H7 (cell line): ENCODE measurements around the gene MOCS3. TPM values are rescaled to one million over a fixed set of nuclear protein-coding genes. Genes with fewer than 3 reads are reported as not detected.

Experiments
- DNase-seq: peaks from one replicate; pipeline ENCODE4 v3.0.0; 2012
- H3K27me3 ChIP-seq: 2 replicates; pipeline ENCODE4 v1.6.0; 2011; ENCODE audit warnings: mild to moderate bottlenecking, low read length; ENCODE audit not compliant: control insufficient read depth, insufficient read depth
- H3K36me3 ChIP-seq: replicated peaks from 2 replicates; pipeline ENCODE4 v1.5.1; 2011; ENCODE audit warnings: low read length; ENCODE audit not compliant: control insufficient read depth, insufficient read depth
- H3K4me3 ChIP-seq: 2 replicates; pipeline ENCODE4 v1.5.1; 2011; ENCODE audit warnings: low read depth, mild to moderate bottlenecking, control low read depth, low read length, moderate library complexity; ENCODE audit not compliant: insufficient read depth
- total RNA-seq: library from RNA; depleted of rRNA; stranded (reverse); fragments of >200 nt; shearing (Covaris generic); gene quantifications from 2 replicates; pipeline ENCODE4 v1.2.3, GENCODE V29; 2014; rRNA removed

The MOCS3 gene, protein sequence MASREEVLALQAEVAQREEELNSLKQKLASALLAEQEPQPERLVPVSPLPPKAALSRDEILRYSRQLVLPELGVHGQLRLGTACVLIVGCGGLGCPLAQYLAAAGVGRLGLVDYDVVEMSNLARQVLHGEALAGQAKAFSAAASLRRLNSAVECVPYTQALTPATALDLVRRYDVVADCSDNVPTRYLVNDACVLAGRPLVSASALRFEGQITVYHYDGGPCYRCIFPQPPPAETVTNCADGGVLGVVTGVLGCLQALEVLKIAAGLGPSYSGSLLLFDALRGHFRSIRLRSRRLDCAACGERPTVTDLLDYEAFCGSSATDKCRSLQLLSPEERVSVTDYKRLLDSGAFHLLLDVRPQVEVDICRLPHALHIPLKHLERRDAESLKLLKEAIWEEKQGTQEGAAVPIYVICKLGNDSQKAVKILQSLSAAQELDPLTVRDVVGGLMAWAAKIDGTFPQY
- 9.1 and 9.3 TPM in 2 replicates for total RNA-seq

GRCh38 chr20:50958615-50959542, at the start of gene MOCS3:
Gene MOCS3, plus strand, starts transcription at chr20:50958818. Its CDS starts 25 bp downstream, at chr20:50958843.
- DNase-seq = peak; percentile 85
- peak within 1 kb of the TSS; percentile 96 for H3K4me3 ChIP-seq
- no peaks in the 10 kb centered on the region for H3K27me3 ChIP-seq
- peaks cover 2% of the 10 kb centered on the region for H3K36me3 ChIP-seq

GRCh38 chr20:50909413-50909812, 49.2 kb upstream of the MOCS3 start:
- Histone ChIP-seq H3K27me3 (no peaks in the 10 kb centered on the region), H3K36me3 (no peaks in the 10 kb centered on the region; the same call in 1 of the 2 replicates), H3K4me3 (no peak overlapping the region)
- no peak for DNase-seq

DNA sequence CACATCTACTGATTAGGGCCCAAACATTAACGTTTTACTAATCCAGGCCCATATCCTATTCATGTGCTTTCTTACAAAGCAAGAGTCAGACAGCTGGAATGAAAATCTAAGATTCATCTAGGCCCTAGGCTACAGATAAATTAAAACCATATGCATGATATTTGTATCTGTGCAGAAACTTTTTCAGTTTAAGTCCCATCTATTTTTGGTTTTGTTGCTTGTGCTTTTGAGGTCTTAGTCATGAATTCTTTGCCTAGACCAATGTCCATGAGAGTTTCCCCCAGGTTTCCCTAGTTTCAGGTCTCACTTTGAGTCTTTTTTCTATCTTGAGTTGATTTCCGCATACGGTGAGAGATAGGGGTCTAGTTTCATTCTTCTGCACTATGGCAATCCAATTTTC, 47.6 kb upstream of the MOCS3 start:
- Histone ChIP-seq H3K27me3 (no peaks in the 10 kb centered on the region), H3K36me3 (no peaks in the 10 kb centered on the region; the same call in 1 of the 2 replicates), H3K4me3 (no peak overlapping the region)
- DNase-seq = no peak

DNA sequence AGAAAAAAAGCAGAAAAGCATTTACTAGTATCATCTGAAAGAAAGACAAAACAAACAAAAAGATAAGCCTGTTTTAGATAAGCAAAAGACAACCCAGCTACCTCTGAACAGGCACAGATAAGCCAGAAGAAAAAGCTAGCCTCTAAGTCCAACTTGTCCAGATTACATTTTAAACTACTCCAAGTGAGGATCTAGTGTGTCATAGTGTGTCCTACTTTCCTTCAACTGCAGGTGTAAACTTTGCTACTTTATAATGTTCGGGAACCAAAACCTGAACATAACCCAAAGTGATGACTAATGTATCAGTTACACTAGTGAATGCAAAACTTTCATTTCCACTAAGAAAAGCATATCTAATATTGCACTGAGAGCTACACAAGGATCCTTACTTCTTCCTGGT, 46.9 kb upstream of the MOCS3 start:
- DNase-seq = no peak
- Histone ChIP-seq H3K4me3 (no peak overlapping the region), H3K36me3 (no peaks in the 10 kb centered on the region; the same call in 1 of the 2 replicates)

GRCh38 chr20:50913690-50914375, 44.8 kb upstream of the MOCS3 start:
- Histone ChIP-seq H3K4me3 (no peak overlapping the region), H3K36me3 (no peaks in the 10 kb centered on the region; the same call in none of the 2 replicates), H3K27me3 (no peaks in the 10 kb centered on the region)
- DNase-seq = no peak

More for the DNA sequence above, 46.9 kb upstream of the MOCS3 start:
- no peaks in the 10 kb centered on the region for H3K27me3 ChIP-seq

DNA sequence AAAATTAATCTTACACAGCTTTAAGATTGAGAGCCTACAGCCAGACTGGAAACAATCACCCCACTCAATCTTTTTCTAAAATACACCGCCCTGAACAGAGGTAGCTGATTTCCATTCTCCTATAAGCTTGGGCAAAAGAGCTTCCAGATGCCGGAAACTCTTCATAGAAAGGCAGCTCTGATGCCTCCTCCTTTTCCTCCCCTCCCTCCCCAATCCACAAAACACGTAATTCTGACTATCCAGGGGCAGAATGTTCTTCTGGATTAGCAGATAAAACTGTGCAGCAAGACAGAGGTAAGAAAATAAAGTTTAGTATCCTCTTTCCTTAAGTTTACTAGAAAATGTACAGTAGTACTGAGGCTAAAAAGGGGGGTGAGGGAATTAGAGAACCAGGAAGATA, 43.2 kb upstream of the MOCS3 start:
- Histone ChIP-seq H3K4me3 (no peak overlapping the region), H3K36me3 (no peaks in the 10 kb centered on the region; the same call in none of the 2 replicates), H3K27me3 (no peaks in the 10 kb centered on the region)
- no peak for DNase-seq

DNA sequence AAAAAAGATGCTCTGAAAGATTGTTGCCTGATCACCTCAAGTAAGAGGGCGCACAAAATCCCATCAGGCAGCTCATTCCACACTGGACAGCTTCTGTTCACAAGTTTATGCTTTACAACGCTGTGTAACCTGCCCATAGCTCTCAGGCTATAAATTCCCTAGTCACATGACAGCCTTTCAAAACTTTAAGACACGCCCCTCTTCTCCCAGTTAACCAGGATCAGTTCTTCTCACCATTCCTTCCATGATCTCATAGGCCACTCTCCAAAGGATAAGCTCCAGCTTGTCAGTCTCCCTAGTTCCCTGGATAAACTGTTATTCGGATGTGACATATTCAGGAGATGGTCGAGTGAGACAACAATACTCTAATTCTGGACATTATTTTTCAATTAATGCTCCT, 42.4 kb upstream of the MOCS3 start:
- H3K4me3 ChIP-seq = no peak overlapping the region
- no peaks in the 10 kb centered on the region for H3K27me3 ChIP-seq
- DNase-seq = no peak
- H3K36me3 ChIP-seq = no peaks in the 10 kb centered on the region; the same call in none of the 2 replicates

DNA sequence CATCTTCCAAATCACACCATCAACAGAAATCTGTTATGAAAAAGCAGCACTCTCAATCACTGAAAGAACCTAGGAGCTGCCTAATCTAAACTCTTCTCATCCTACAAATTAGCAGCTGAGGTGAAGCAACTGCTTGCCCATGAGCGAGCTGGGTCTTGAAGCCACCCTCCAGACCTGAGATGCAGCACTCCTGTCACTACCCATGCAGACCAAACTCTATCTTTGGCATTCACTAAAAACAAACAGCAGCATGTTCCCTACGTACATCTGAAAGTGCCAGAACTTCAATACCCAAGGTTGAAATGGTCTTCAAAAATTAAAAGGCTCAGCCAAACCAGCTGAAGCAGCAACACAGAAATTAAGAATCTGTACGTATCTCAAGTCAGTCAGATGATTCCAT, 41.7 kb upstream of the MOCS3 start:
- Histone ChIP-seq H3K27me3 (no peaks in the 10 kb centered on the region), H3K4me3 (no peak overlapping the region), H3K36me3 (no peaks in the 10 kb centered on the region; the same call in none of the 2 replicates)
- DNase-seq = no peak

- Histone ChIP-seq H3K36me3 (no peaks in the 10 kb centered on the region; the same call in none of the 2 replicates), H3K27me3 (no peaks in the 10 kb centered on the region), H3K4me3 (no peak overlapping the region)
- DNase-seq = no peak
Measured at GRCh38 chr20:50918403-50918802, 40.2 kb upstream of the MOCS3 start.

DNA sequence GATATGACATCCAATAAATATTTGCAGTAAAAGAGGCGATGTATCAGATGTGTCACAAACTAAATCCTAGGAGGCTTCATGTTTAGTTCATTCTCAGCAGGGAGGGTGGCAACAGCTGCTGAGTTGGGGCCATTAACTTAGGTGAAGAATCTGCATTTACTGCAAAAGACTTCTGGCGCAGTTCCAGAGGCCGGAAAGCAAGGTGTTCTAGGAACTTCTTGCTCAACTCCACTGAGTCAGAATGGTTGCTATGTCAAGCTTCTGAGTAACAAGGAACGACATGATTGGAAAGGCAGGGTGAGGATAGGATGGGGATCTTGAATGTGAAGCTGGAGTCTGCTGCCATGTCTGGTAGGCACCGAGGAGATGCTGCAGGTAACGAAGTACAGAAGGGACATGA, 39.1 kb upstream of the MOCS3 start:
- no peak for DNase-seq
- Histone ChIP-seq H3K27me3 (no peaks in the 10 kb centered on the region), H3K36me3 (peaks cover 1% of the 10 kb centered on the region), H3K4me3 (no peak overlapping the region)

- Histone ChIP-seq H3K27me3 (no peaks in the 10 kb centered on the region), H3K4me3 (no peak overlapping the region), H3K36me3 (peaks cover 1% of the 10 kb centered on the region)
- no peak for DNase-seq
Measured at GRCh38 chr20:50920997-50921396, 37.6 kb upstream of the MOCS3 start.

DNA sequence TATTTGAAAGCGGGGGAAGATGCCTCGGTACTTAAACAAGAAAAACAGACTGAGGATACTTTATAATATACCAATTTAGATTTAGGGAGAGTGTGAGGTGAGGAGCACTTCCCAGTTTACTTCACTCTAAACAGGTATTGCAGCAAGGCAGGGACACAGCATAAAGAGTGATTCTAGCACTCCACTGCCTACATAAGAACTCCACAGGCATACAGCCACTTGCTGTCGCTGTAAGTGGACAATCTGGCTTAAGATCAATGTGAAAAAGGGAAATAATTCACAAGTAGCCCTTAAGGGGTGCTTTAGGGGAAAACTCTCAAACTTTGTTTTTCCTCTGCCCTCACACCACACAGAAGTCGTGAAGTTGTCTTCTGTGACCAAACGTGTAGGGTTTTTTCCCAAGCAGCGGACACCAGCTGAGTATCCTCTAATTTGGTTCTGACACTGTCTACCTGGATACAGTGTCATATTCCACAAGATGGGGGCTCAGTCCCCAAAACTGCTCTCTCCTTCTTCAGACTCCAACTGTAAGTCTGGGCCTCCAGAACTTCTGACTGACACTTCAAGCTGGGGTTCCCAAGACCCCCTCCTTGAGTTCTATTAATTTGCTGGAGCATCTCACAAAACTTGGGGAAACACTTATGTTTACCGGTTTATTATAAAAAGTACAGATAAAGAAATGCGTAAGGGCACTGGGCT, 36.7 kb upstream of the MOCS3 start:
- DNase-seq = no peak
- Histone ChIP-seq H3K36me3 (peaks cover 1% of the 10 kb centered on the region), H3K4me3 (no peak overlapping the region), H3K27me3 (no peaks in the 10 kb centered on the region)

DNA sequence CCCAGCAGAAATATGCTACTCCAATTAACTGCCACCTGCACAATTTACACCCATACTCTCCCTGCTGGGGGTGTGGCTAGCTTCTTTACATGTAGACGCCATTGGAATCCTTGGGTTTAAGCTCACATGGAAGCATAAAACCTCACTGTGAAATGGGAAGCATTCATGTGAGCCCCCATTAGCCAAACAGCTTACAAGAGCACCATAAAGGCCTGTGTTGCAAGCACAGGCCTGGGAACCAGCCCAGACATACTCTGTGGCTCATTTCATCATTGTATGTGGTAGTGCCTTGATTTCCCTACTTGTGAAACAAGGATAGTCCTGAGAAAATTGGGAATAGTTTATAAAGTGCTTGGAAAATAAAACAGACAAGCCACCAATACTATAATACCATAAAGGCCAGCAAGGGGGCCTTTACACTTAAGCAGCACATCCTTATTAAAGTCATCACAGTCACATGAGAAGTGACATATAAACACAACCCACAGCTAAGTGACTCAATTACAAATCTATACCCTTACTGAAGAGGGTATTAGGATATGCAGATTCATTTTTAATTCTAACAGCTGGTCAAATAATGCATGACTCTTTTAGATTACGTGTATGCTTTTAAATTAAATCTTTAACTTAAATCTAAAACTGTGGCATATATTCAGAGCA, 34.2 kb upstream of the MOCS3 start:
- DNase-seq = no peak
- H3K27me3 ChIP-seq = no peaks in the 10 kb centered on the region
- no peak overlapping the region for H3K4me3 ChIP-seq
- H3K36me3 ChIP-seq = peaks cover 16% of the 10 kb centered on the region
